ENCODE results near the gene ZNF549.
A peak's percentile ranks its signal among the peaks of the same experiment; 100 is the strongest.

- TF ChIP-seq, protein P1, sequence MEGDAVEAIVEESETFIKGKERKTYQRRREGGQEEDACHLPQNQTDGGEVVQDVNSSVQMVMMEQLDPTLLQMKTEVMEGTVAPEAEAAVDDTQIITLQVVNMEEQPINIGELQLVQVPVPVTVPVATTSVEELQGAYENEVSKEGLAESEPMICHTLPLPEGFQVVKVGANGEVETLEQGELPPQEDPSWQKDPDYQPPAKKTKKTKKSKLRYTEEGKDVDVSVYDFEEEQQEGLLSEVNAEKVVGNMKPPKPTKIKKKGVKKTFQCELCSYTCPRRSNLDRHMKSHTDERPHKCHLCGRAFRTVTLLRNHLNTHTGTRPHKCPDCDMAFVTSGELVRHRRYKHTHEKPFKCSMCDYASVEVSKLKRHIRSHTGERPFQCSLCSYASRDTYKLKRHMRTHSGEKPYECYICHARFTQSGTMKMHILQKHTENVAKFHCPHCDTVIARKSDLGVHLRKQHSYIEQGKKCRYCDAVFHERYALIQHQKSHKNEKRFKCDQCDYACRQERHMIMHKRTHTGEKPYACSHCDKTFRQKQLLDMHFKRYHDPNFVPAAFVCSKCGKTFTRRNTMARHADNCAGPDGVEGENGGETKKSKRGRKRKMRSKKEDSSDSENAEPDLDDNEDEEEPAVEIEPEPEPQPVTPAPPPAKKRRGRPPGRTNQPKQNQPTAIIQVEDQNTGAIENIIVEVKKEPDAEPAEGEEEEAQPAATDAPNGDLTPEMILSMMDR (conservative IDR thresholded peaks at IDR 0.05; ENCODE audit: low read depth, low read length), result 0 out of 2 replicates have a peak, but pooled peaks have one; percentile 13
- TF ChIP-seq EZH2 (IDR thresholded peaks at IDR 0.05; ENCODE audit: low read length, unreplicated experiment), result no peak
Measured at GRCh38 chr19:57566396-57567265, 39.5 kb downstream of the ZNF549 start.
